Motor neuron (in vitro differentiated cells): ENCODE data around the gene DCAF11. TPM values are rescaled to one million over a fixed set of nuclear protein-coding genes. Genes with fewer than 3 reads are reported as not detected.

ENCODE experiments used
- total RNA-seq, 8 experiments: library from RNA; unstranded; fragments of 300-600 nt; gene quantifications; 2 replicates each; pipeline versions ENCODE4 v1.2.3 to v1.2.4, GENCODE V29; 2022

The DCAF11 gene
- total RNA-seq, 8 experiments from 2014 or later, result 43.1 to 80.7 (median 52.6) TPM

Other genes with a start within 250 kb of the DCAF11 start
- gene DHRS4, start 161.0 kb upstream of the DCAF11 start, total RNA-seq, result 10 to 100 TPM in 4 of 8 experiments, 1 to 10 TPM in 4; 3.3 to 91.0 (median 12.7) TPM
- 10 to 100 TPM in 3 of 8 experiments, 1 to 10 TPM in 5; 2.2 to 38.3 (median 7.0) TPM for gene DHRS4L2, start 125.8 kb upstream of the DCAF11 start, total RNA-seq
- 10 to 100 TPM in 6 of 8 experiments, 1 to 10 TPM in 2; 3.7 to 44.7 (median 25.6) TPM for gene CARMIL3, start 62.8 kb upstream of the DCAF11 start, total RNA-seq
- gene CPNE6, start 43.2 kb upstream of the DCAF11 start, total RNA-seq, result 1 to 10 TPM in 4 of 8 experiments, under 1 TPM in 4; 0.54 to 3.3 (median 1.2) TPM
- gene PCK2, start 20.5 kb upstream of the DCAF11 start, total RNA-seq, result 10 to 100 TPM in 7 of 8 experiments, 1 to 10 TPM in 1; 7.6 to 66.5 (median 33.2) TPM
- gene NRL, start 172 bp downstream of the DCAF11 start, total RNA-seq, result 1 to 10 TPM; 1.1 to 2.6 (median 2.1) TPM
- 1 to 10 TPM in 2 of 8 experiments, under 1 TPM in 5, not detected in 1; 0.27 to 2.2 (median 0.83) TPM for gene FITM1, start 15.9 kb downstream of the DCAF11 start, total RNA-seq
- gene PSME1, start 21.4 kb downstream of the DCAF11 start, total RNA-seq, result 100 to 1,000 TPM in 4 of 8 experiments, 10 to 100 TPM in 4; 40.1 to 318 (median 102) TPM
- gene EMC9, start 26.8 kb downstream of the DCAF11 start, total RNA-seq, result 10 to 100 TPM; 16.7 to 41.2 (median 26.0) TPM
- gene PSME2, start 31.8 kb downstream of the DCAF11 start, total RNA-seq, result 100 to 1,000 TPM in 5 of 8 experiments, 10 to 100 TPM in 3; 77.2 to 504 (median 129) TPM
- gene RNF31, start 32.7 kb downstream of the DCAF11 start, total RNA-seq, result 10 to 100 TPM; 35.0 to 79.5 (median 46.3) TPM
- 100 to 1,000 TPM in 2 of 8 experiments, 10 to 100 TPM in 4, 1 to 10 TPM in 2; 6.6 to 151 (median 34.7) TPM for gene IRF9, start 46.5 kb downstream of the DCAF11 start, total RNA-seq
- 10 to 100 TPM in 6 of 8 experiments, 1 to 10 TPM in 2; 2.6 to 41.2 (median 23.5) TPM for gene REC8, start 57.3 kb downstream of the DCAF11 start, total RNA-seq
- 10 to 100 TPM; 17.4 to 90.0 (median 39.8) TPM for gene IPO4, start 74.0 kb downstream of the DCAF11 start, total RNA-seq
- 10 to 100 TPM; 17.6 to 53.1 (median 30.8) TPM for gene TM9SF1, start 80.7 kb downstream of the DCAF11 start, total RNA-seq
- 10 to 100 TPM in 1 of 8 experiments, 1 to 10 TPM in 7; 1.8 to 10.1 (median 3.4) TPM for gene TSSK4, start 90.9 kb downstream of the DCAF11 start, total RNA-seq
- 10 to 100 TPM; 48.4 to 76.0 (median 55.8) TPM for gene CHMP4A, start 98.7 kb downstream of the DCAF11 start, total RNA-seq
- 10 to 100 TPM; 12.1 to 38.8 (median 27.0) TPM for gene MDP1, start 101.3 kb downstream of the DCAF11 start, total RNA-seq
- 100 to 1,000 TPM; 180 to 362 (median 267) TPM for gene NEDD8, start 117.6 kb downstream of the DCAF11 start, total RNA-seq
- gene GMPR2, start 118.2 kb downstream of the DCAF11 start, total RNA-seq, result 10 to 100 TPM; 46.7 to 87.8 (median 69.0) TPM
- 10 to 100 TPM; 33.4 to 54.3 (median 44.4) TPM for gene TINF2, start 127.8 kb downstream of the DCAF11 start, total RNA-seq
- gene TGM1, start 148.4 kb downstream of the DCAF11 start, total RNA-seq, result 1 to 10 TPM in 7 of 8 experiments, under 1 TPM in 1; 0.92 to 4.7 (median 2.1) TPM
- 10 to 100 TPM; 13.3 to 28.0 (median 19.6) TPM for gene RABGGTA, start 156.8 kb downstream of the DCAF11 start, total RNA-seq
- gene DHRS1, start 185.0 kb downstream of the DCAF11 start, total RNA-seq, result 10 to 100 TPM; 11.4 to 26.5 (median 16.4) TPM
- gene NOP9, start 185.1 kb downstream of the DCAF11 start, total RNA-seq, result 10 to 100 TPM; 13.5 to 32.8 (median 16.6) TPM
- 1 to 10 TPM in 1 of 8 experiments, under 1 TPM in 2, not detected in 5; 0.32 to 1.6 (median 0.40) TPM for gene CIDEB, start 193.2 kb downstream of the DCAF11 start, total RNA-seq
- gene LTB4R2, start 195.4 kb downstream of the DCAF11 start, total RNA-seq, result 10 to 100 TPM in 1 of 8 experiments, 1 to 10 TPM in 7; 1.3 to 14.6 (median 2.3) TPM
- 10 to 100 TPM in 1 of 8 experiments, 1 to 10 TPM in 6, under 1 TPM in 1; 0.92 to 13.6 (median 2.1) TPM for gene LTB4R, start 196.7 kb downstream of the DCAF11 start, total RNA-seq
- gene ADCY4, start 220.3 kb downstream of the DCAF11 start, total RNA-seq, result 1 to 10 TPM in 4 of 8 experiments, under 1 TPM in 4; 0.43 to 3.7 (median 1.2) TPM
- gene RIPK3, start 225.2 kb downstream of the DCAF11 start, total RNA-seq, result 1 to 10 TPM in 3 of 8 experiments, under 1 TPM in 2, not detected in 3; 0.29 to 7.9 (median 1.3) TPM